ENCODE results near the gene RND2.

The RND2 gene

DNA sequence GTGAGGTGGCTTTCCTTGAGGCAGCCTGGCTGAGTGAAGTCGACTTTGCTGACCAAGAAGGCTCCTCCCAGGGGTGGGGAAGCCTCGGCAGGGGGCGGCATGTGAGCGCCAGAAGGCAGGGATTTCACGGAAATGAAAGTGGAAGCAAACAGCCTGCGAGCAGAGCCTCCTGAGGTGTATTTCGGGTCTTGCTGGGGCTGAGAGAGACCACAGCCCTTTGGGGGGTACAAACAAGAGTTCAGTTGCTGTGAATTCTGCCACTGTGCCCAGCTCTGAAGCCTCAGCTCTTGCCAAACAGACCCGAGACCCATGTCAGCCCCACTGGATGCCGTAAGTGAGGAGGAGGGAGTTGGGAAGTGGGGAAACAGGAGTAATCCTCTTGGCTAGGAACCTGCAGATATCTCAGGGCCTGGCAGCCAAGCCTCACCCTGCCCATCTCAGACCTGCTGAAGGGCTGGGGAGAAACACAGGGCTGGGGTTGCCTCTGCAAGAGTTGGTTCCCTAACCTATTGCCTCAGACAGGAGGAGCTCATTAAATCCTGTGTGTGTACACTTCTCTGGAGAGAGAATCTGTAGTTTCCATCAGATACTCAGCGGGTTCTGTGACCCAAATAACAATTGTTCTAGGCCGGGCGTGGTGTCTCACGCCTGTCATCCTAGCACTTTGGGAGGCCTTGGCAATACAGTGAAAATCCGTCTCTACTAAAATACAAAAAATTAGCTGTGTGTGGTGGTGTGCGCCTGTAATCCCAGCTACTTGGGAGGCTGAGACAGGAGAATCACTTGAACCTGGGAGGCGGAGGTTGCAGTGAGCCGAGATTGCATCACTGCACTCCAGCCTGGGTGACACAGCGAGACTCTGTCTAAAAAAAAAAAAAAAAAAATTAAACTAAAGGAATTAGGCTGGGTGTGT, 18.1 kb upstream of the RND2 start, which contains the start of gene IFI35:
Gene IFI35 (plus strand): TSS at position 146 of the 913 bp plus-strand sequence. CDS start 164 bp downstream, at position 310.
- peak; percentile 89 for DNase-seq

DNA sequence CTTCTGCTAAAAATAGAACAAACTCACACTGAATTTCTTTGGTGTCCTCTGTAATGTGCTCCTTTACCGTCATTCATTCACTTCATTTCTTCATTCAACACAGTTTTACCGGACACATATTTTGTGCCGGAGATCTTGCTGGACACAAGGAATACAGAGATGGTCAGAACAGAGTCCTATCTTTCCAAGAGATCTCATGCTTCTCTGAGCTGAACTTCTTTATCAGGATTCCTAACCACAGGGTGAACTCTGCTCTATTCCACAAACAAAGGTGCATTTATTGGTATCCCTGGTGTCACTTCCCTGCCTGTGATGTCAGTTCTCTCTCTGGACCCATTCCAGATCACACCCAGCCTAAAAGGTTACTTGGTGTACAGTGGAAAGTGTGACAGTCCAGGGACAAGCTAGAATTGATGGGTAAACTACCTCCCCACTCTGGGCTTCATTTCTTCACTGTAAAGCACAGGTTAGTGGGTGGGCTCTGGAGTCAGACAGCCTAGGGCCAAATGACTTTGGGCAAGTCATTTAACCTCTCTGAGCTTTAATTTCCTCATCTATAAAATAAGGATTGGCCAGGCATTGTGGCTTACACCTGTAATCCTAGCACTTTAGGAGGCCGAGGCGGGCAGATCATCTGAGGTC, 14.2 kb upstream of the RND2 start:
- DNase-seq: no peak

DNA sequence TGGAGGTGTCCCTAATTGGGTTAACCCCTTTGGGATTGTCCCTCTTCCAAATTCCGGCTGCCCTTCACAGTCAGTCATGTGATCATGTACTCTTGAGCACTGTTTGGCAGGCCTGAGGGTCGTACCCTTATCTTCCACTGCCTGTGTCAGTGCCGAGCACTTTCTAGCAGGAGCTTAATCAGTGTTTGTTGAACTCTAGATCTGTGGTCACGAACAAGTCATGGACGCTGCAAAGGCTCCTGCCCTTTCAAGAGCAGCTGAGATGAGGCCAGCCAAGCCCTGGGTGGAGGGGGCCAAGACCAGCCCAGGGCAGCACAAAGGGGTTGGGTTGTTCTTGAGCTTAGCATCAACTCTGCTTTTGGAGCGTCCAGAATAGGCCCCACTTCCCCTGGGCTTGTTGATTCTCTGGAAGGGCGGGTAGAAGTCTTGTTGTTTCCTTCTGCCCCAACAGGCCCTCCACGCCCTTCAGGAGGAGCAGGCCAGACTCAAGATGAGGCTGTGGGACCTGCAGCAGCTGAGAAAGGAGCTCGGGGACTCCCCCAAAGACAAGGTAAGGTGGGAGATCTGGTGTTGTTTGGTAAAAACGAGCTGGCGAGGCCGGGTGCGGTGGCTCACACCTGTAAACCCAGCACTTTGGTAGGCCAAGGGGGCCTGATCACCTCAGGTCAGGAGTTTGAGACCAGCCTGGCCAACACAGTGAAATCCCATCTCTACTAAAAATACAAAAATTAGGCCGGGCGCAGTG, 13.1 kb upstream of the RND2 start:
- no peak for DNase-seq

GRCh38 chr17:43013296-43013695, 11.7 kb upstream of the RND2 start:
- DNase-seq: no peak

- DNase-seq: no peak
These were observed 10.9 kb upstream of the RND2 start for GRCh38 chr17:43014020-43014648.

- DNase-seq: no peak
These were observed 10.1 kb upstream of the RND2 start for GRCh38 chr17:43014649-43015542.

DNA sequence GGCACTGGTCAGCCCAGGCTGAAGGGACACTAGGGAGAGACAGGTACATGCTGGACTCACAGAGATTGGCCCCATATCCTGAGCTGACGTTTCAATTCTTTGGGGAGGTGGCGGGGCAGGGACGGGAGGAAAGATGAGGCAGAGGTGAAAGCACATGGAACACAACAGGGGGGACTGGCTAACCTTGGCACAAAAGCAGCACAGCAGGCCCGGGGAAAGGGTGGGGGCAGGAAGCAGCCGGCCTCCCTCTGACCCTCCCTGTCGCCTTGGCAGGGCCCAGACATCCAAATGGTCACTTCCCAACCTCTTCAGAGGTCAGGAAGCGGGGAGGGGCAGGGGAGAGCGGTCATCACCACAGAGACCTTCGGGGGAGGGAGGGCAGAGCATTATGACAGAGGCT, 9.5 kb upstream of the RND2 start:
- no peak for DNase-seq

GRCh38 chr17:43016216-43016615, 8.8 kb upstream of the RND2 start:
- DNase-seq: no peak

GRCh38 chr17:43018008-43018853, 6.8 kb upstream of the RND2 start:
- no peak for DNase-seq

DNA sequence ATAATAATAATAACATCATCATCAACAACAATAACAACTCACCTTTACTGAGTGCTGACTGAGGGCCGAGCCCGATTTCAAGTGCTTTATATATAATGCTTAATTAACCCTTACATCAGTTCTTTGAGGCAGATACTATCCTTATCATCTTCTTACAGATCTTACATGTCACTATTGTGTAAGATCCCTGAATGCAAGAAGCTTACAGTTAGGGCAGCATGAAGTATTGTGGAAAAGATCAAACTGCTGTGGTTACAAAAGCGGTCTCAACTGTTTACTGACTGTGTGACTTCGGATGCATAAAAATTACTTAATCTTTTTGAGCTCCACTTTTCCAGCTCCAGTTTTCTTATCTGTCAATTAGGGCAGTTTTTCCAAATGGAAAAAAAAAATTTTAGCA, 6.1 kb upstream of the RND2 start:
- DNase-seq: no peak

- DNase-seq: no peak
These were observed 5.6 kb upstream of the RND2 start for GRCh38 chr17:43019418-43019817.

- no peak for DNase-seq
These were observed 4.9 kb upstream of the RND2 start for GRCh38 chr17:43020030-43020621.

DNA sequence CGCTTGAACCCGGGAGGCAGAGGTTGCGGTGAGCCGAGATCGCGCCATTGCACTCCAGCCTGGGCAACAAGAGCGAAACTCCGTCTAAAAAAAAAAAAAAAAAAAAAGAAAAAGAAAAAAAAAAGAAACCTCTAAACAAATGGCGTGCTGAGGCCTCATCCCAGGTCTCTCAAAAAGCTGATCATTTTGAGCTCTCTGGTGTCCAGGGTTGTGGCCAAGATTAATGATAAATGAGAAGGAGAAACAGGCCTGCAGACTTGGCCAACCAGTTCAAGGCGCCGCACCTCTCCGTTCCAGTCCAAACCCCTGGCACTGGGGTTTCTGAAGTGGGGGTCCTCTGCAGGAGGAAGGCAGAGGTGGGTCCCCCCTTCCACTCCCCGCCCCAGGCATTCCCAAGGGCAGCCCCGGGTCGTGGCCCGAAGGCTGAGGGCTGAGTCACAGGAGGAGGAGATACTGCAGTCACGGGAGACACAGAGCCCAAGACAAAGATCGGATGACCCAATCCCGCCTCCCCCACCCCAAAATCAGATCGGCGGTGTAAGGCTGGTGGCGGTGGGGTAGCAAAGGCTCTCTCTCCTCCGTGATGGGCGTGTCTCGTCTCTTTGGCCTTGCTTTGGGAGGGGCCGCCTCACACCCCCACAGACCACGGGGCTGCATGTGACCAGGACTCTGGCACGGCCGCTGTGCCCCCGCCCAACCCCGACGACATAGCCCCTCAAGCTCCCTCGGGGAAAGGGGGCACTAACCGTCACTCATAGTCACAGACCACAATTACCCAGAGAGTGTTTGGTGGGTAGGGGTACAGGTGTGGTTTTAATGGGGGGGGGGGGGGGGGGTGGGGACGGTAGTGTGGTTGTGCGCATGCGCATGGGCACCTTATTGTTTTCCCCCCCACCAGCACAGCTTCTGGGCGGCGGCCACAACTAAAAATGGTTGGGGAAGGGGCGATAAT, 4.0 kb upstream of the RND2 start:
- no peak for DNase-seq

- DNase-seq: peak; percentile 79
These were observed 3.1 kb upstream of the RND2 start, which contains the start of gene VAT1 for GRCh38 chr17:43021741-43022512. VAT1 (minus strand) TSS chr17:43022385; CDS start chr17:43022322, 63 bp downstream.

DNA sequence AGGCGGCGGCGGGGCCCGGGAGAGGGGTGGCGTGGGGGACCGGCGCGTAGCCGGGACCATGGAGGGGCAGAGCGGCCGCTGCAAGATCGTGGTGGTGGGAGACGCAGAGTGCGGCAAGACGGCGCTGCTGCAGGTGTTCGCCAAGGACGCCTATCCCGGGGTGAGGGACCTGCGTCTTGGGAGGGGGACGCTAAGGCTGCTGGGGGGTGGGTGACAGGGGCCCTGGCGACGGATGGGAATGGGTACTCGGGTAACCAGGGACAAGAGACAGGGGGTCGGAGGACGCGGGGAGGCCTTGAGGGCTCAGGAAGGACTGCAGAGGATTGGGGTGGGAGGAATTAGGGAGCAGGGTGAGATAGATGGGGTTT, 243 bp downstream of the RND2 start:
- no peak for DNase-seq

DNA sequence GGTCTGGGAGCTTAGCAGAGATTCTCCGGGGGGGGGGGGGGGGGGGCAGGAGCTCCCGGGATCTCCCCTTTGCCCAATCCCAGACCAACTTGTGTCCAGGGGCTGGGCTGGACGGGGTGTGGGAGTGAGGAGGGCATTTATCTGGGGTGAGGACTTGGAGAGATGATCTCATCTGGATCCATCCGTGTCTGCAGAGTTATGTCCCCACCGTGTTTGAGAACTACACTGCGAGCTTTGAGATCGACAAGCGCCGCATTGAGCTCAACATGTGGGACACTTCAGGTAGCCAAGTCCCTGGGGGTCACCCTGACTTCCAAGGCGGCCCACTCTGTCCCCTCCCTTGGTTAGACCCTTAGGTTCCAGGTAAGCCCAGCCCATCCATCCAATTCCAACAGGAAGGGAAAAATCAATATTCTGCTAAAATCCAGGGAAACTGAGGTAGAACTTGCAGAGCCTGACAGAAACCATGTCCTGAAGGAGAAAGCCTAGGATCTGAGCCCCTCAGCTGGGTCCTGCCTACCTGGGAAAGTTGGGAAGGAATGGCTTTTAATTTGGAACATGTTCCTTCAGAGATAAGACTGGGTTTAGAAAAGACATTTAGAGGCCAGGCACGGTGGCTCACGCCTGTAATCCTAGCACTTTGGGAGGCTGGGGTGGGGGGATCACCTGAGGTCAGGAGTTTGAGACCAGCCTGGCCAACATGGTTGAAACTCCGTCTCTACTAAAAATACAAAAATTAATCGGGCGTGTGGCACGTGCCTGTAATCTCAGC, 921 bp downstream of the RND2 start:
- DNase-seq: no peak

DNA sequence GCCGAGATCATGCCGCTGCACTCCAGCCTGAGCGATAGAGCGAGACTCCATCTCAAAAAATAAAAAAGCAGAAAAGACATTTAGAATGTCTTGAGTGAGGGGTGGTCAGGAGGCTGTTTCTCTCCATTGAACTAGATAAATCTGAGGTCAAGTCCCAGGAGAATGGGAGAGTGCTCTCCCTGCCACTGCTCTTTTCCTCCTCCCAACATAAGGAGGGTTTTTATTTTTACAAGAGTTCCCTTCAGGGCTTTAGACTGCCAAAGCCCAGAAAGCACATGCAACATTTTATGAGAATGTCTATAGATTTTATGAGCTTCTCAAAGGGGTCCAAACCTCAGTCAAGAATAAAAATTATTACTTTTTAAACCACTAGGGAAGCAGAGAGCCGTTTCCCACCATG, 1.6 kb downstream of the RND2 start:
- DNase-seq: no peak
